HCT116 (cell line): ENCODE results near the gene CADPS. TPM values are rescaled to one million over a fixed set of nuclear protein-coding genes. Genes with fewer than 3 reads are reported as not detected.

ENCODE experiments used
- ATAC-seq: fragments of 200-7000 bp; cut with Tn5 transposase; 2 replicates; pipeline ENCODE4 v1.9.1; 2020; ENCODE audit warnings: mild to moderate bottlenecking, moderate library complexity
- BruUV-seq: library from RNA; stranded (reverse); fragments of 400-500 nt; replicated peaks from 2 replicates; lab custom pipeline; 2021; lab: Mats Ljungman, UMichigan
- CTCF ChIA-PET: fragments of 300-600 bp; sonication (Branson Sonifier 250); formaldehyde crosslinking; loops from one replicate; lab custom pipeline; 2021; ENCODE audit warnings: antibody characterized with exemption; lab: Charles Lee
- POLR2A ChIA-PET: fragments of 300-600, 350-600 bp; sonication (Branson Sonifier 250); formaldehyde crosslinking; loops from one replicate; lab custom pipeline; 2021; ENCODE audit warnings: antibody characterized with exemption; lab: Charles Lee
- RAD21 ChIA-PET, 2 experiments: fragments of 300-600 bp; sonication (Branson Sonifier 250); formaldehyde crosslinking; loops; one replicate each; lab custom pipeline; 2023; ENCODE audit warnings: low total read pairs in 2 of 2; ENCODE audit not compliant: uncharacterized antibody in 2 of 2, unreplicated experiment in 2 of 2, low non-redundant PET in 1 of 2; lab: Charles Lee
- DNase-seq: peaks from one replicate; pipeline ENCODE4 v3.0.0-alpha.2; 2010; ENCODE audit warnings: low read depth, low spot score
- H2AFZ ChIP-seq: fragments of 200-600 bp; shearing (Covaris generic), sonication (generic); 2 replicates; pipeline ENCODE4 v1.6.1; 2017; ENCODE audit warnings: low read depth, mixed run types, mixed read lengths, antibody characterized with exemption, low read length; ENCODE audit not compliant: poor library complexity, severe bottlenecking
- H3K27ac ChIP-seq: 2 replicates; pipeline ENCODE4 v1.5.1; 2012; ENCODE audit warnings: low read depth, low read length
- H3K27me3 ChIP-seq: fragments of 200-600 bp; sonication (generic); 2 replicates; pipeline ENCODE4 v1.6.1; 2016; ENCODE audit warnings: mixed run types, low read length, mixed read lengths; ENCODE audit not compliant: insufficient read depth
- H3K36me3 ChIP-seq, 2 experiments: fragments of 200-500 bp in 1 of 2; fragments of 200-600 bp in 1 of 2; sonication (Bioruptor generic) in 1 of 2; sonication (generic) in 1 of 2; 2 replicates each; pipeline versions ENCODE4 v1.5.1 to v1.6.1; 2014 to 2016; ENCODE audit warnings: low read length in 2 of 2, inconsistent platforms in 1 of 2, mixed read lengths in 1 of 2, mixed run types in 1 of 2; ENCODE audit not compliant: insufficient read depth in 2 of 2, control insufficient read depth in 1 of 2
- H3K4me1 ChIP-seq, 2 experiments: fragments of 200-600 bp in 1 of 2; sonication (generic) in 1 of 2; 2 replicates each; pipeline versions ENCODE4 v1.5.1 to v1.6.1; 2012 to 2017; ENCODE audit warnings: low read length in 2 of 2, inconsistent platforms in 1 of 2, mild to moderate bottlenecking in 1 of 2, mixed read lengths in 1 of 2, mixed run types in 1 of 2, moderate library complexity in 1 of 2; ENCODE audit not compliant: insufficient read depth in 2 of 2, control insufficient read depth in 1 of 2
- H3K4me2 ChIP-seq: fragments of 200-600 bp; sonication (generic); 2 replicates; pipeline ENCODE4 v1.6.1; 2017; ENCODE audit warnings: mixed run types, low read length, mixed read lengths
- H3K4me3 ChIP-seq, 2 experiments: fragments of 200-600 bp in 1 of 2; sonication (generic) in 1 of 2; replicated peaks in 1 of 2; 2 replicates each; pipeline ENCODE4 v1.5.1; 2011 to 2016; ENCODE audit warnings: low read length in 2 of 2, control low read depth in 1 of 2, low read depth in 1 of 2, mild to moderate bottlenecking in 1 of 2, mixed read lengths in 1 of 2, mixed run types in 1 of 2
- H3K79me2 ChIP-seq: fragments of 200-600 bp; sonication (generic); 2 replicates; pipeline ENCODE4 v1.6.1; 2017; ENCODE audit warnings: mild to moderate bottlenecking, mixed run types, low read length, moderate library complexity, mixed read lengths; ENCODE audit not compliant: insufficient read depth
- H3K9ac ChIP-seq: fragments of 200-600 bp; sonication (generic); 2 replicates; pipeline ENCODE4 v1.6.1; 2016; ENCODE audit warnings: low read length, mixed read lengths
- H3K9me2 ChIP-seq: fragments of 200-600 bp; sonication (generic), shearing (Covaris generic); 2 replicates; pipeline ENCODE4 v1.6.1; 2017; ENCODE audit warnings: mixed run types, mild to moderate bottlenecking, moderate library complexity; ENCODE audit not compliant: insufficient read depth
- H3K9me3 ChIP-seq, 2 experiments: fragments of 200-500 bp in 1 of 2; fragments of 200-600 bp in 1 of 2; sonication (Bioruptor generic) in 1 of 2; sonication (generic) in 1 of 2; 2 replicates each; pipeline ENCODE4 v1.6.1; 2014 to 2017; ENCODE audit warnings: low read length in 2 of 2, mixed read lengths in 2 of 2, inconsistent platforms in 1 of 2, low read depth in 1 of 2, mild to moderate bottlenecking in 1 of 2, mixed run types in 1 of 2, moderate library complexity in 1 of 2; ENCODE audit not compliant: control insufficient read depth in 1 of 2, insufficient read depth in 1 of 2
- H4K20me1 ChIP-seq: fragments of 200-600 bp; sonication (generic), shearing (Covaris generic); 2 replicates; pipeline ENCODE4 v1.6.1; 2017; ENCODE audit warnings: mixed run types, mild to moderate bottlenecking, moderate library complexity; ENCODE audit not compliant: insufficient read depth
- CBX3 ChIP-seq: IDR thresholded peaks from 2 replicates; pipeline ENCODE4 v1.6.1; 2012; ENCODE audit warnings: low read depth
- CTCF ChIP-seq, 3 experiments: fragments of 200-600 bp in 1 of 3; sonication (generic) in 1 of 3; IDR thresholded peaks in 2 of 3; conservative IDR thresholded peaks in 1 of 3; 2 replicates each; pipeline ENCODE4 v1.5.1; 2012 to 2017; ENCODE audit warnings: low read depth in 2 of 3, low read length in 2 of 3, antibody characterized with exemption in 1 of 3, borderline replicate concordance in 1 of 3, control low read depth in 1 of 3, mild to moderate bottlenecking in 1 of 3, mixed read lengths in 1 of 3, mixed run types in 1 of 3, moderate library complexity in 1 of 3; ENCODE audit not compliant: insufficient read depth in 1 of 3
- ELF1 ChIP-seq: IDR thresholded peaks from 2 replicates; pipeline ENCODE4 v1.6.1; 2012; ENCODE audit warnings: low read depth, borderline replicate concordance
- EZH2 ChIP-seq: fragments of 200-600 bp; sonication (generic); IDR thresholded peaks from 2 replicates; pipeline ENCODE4 v1.6.1; 2017; ENCODE audit warnings: antibody characterized with exemption, mixed run types
- FOSL1 ChIP-seq: IDR thresholded peaks from 2 replicates; pipeline ENCODE4 v1.6.1; 2012; ENCODE audit warnings: low read depth
- POLR2A ChIP-seq: IDR thresholded peaks from 2 replicates; pipeline ENCODE4 v1.7.0; 2011; ENCODE audit warnings: borderline replicate concordance; ENCODE audit not compliant: insufficient read depth, insufficient read length; ENCODE audit errors: extremely low read depth
- POLR2AphosphoS5 ChIP-seq: IDR thresholded peaks from 2 replicates; pipeline ENCODE4 v1.6.1; 2011; ENCODE audit warnings: mild to moderate bottlenecking, low read depth, low read length, moderate library complexity
- RAD21 ChIP-seq: IDR thresholded peaks from 2 replicates; pipeline ENCODE4 v1.6.1; 2012; ENCODE audit warnings: low read depth, mild to moderate bottlenecking
- SRF ChIP-seq: IDR thresholded peaks from 2 replicates; pipeline ENCODE4 v1.6.1; 2012; ENCODE audit warnings: low read depth
- TCF7L2 ChIP-seq: IDR thresholded peaks from 2 replicates; pipeline ENCODE4 v1.7.0; 2011; ENCODE audit warnings: borderline replicate concordance, inconsistent platforms; ENCODE audit not compliant: insufficient read depth, insufficient read length; ENCODE audit errors: extremely low read depth
- YY1 ChIP-seq: IDR thresholded peaks from 2 replicates; pipeline ENCODE4 v1.6.1; 2011; ENCODE audit warnings: low read length, low read depth, moderate library complexity, mild to moderate bottlenecking; ENCODE audit not compliant: insufficient replicate concordance; ENCODE audit errors: extremely low read depth
- ZNF274 ChIP-seq: fragments of 200-500 bp; sonication (Bioruptor generic); IDR thresholded peaks from 2 replicates; pipeline ENCODE4 v1.6.1; 2014; ENCODE audit warnings: mild to moderate bottlenecking, low read depth, low read length, inconsistent platforms
- intact Hi-C: fragments of 100-400 bp; cut with micrococcal nuclease; formaldehyde crosslinking; loops from 2 replicates; pipeline ENCODE4 v1.10.0; 2022
- total RNA-seq: library from RNA; stranded (reverse); gene quantifications from one replicate; pipeline ENCODE4 v1.2.1, GENCODE V29; 2021; ENCODE audit not compliant: unreplicated experiment
- TF ChIP-seq, protein P1 (sequence below): IDR thresholded peaks from 2 replicates; pipeline ENCODE4 v1.6.1; 2012
- TF ChIP-seq, protein P2 (sequence below): IDR thresholded peaks from 2 replicates; pipeline ENCODE4 v1.6.1; 2012; ENCODE audit warnings: low read depth
- TF ChIP-seq, protein P3 (sequence below): IDR thresholded peaks from 2 replicates; pipeline ENCODE4 v1.6.1; 2012

Gene CADPS
- total RNA-seq, 1 experiment from 2014 or later, result not detected

GRCh38 chr3:62749657-62750056 is 125.6 kb downstream of the CADPS start:
- H4K20me1 ChIP-seq, result no peaks in the 10 kb centered on the region
- intact Hi-C loops, result no loop called here
- ATAC-seq, result no peak
- no peak overlapping the region for H3K27ac ChIP-seq
- no TSS peak for BruUV-seq
- H3K9me3 ChIP-seq, result no peaks in the 10 kb centered on the region
- no peaks in the 10 kb centered on the region for H3K4me1 ChIP-seq
- no peak overlapping the region for H3K4me3 ChIP-seq
- no peak overlapping the region for H3K9ac ChIP-seq
- DNase-seq, result no peak
- H3K79me2 ChIP-seq, result no peaks in the 10 kb centered on the region
- H3K4me2 ChIP-seq, result no peak overlapping the region
- no peaks in the 10 kb centered on the region for H3K27me3 ChIP-seq
- ChIA-PET RAD21 (no interaction called here), CTCF (no interaction called here), POLR2A (no interaction called here)
- no peak for TF ChIP-seq TCF7L2
- TF ChIP-seq POLR2A, result no peak
- TF ChIP-seq CBX3, result no peak
- TF ChIP-seq YY1, result no peak
- TF ChIP-seq, protein P1, sequence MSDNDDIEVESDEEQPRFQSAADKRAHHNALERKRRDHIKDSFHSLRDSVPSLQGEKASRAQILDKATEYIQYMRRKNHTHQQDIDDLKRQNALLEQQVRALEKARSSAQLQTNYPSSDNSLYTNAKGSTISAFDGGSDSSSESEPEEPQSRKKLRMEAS, result no peak
- no peak for TF ChIP-seq FOSL1
- TF ChIP-seq, protein P2, sequence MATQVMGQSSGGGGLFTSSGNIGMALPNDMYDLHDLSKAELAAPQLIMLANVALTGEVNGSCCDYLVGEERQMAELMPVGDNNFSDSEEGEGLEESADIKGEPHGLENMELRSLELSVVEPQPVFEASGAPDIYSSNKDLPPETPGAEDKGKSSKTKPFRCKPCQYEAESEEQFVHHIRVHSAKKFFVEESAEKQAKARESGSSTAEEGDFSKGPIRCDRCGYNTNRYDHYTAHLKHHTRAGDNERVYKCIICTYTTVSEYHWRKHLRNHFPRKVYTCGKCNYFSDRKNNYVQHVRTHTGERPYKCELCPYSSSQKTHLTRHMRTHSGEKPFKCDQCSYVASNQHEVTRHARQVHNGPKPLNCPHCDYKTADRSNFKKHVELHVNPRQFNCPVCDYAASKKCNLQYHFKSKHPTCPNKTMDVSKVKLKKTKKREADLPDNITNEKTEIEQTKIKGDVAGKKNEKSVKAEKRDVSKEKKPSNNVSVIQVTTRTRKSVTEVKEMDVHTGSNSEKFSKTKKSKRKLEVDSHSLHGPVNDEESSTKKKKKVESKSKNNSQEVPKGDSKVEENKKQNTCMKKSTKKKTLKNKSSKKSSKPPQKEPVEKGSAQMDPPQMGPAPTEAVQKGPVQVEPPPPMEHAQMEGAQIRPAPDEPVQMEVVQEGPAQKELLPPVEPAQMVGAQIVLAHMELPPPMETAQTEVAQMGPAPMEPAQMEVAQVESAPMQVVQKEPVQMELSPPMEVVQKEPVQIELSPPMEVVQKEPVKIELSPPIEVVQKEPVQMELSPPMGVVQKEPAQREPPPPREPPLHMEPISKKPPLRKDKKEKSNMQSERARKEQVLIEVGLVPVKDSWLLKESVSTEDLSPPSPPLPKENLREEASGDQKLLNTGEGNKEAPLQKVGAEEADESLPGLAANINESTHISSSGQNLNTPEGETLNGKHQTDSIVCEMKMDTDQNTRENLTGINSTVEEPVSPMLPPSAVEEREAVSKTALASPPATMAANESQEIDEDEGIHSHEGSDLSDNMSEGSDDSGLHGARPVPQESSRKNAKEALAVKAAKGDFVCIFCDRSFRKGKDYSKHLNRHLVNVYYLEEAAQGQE, result no peak
- TF ChIP-seq ZNF274, result no peak
- no peak for TF ChIP-seq ELF1
- no peak for TF ChIP-seq SRF
- no peak for TF ChIP-seq CTCF (IDR thresholded peaks at IDR 0.05 in 2 of 3, conservative IDR thresholded peaks at IDR 0.05 in 1 of 3; ENCODE audit: borderline replicate concordance in 1 of 3, insufficient read depth in 1 of 3, low read depth in 2 of 3, low read length in 2 of 3)
- TF ChIP-seq RAD21, result no peak
- no peak for TF ChIP-seq EZH2
- TF ChIP-seq POLR2AphosphoS5, result no peak
- TF ChIP-seq, protein P3, sequence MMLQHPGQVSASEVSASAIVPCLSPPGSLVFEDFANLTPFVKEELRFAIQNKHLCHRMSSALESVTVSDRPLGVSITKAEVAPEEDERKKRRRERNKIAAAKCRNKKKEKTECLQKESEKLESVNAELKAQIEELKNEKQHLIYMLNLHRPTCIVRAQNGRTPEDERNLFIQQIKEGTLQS, result no peak
- H3K9me2 ChIP-seq, result no peaks in the 10 kb centered on the region
- no peaks in the 10 kb centered on the region for H3K36me3 ChIP-seq
- H2AFZ ChIP-seq, result no peak overlapping the region
